ENCODE data around the gene DMD. TPM values are rescaled to one million over a fixed set of nuclear protein-coding genes. Genes with fewer than 3 reads are reported as not detected.

The DMD gene
- total RNA-seq, 2 experiments from 2014 or later = 0.20 to 0.47 TPM

DNA sequence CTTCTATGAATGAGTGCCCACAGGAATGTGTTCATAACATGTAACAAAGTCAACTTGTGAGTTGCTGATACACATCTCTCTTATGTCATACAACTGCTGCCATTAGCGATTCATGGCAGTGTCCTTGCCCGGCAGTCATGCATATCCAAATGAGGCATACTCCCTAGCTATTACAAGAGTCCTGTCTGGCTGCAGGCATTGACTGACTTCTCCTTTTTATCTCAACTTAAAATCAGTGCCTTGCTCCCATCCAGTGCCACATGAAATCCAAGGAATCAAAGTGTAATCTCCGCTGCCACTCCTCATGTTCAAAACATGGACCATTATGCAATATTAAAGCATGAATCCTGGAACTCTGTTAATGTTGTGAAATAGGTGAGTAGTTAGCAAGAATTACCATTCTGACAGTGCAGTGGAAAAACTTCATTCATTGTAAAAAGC lies 1790.6 kb downstream of the DMD start:
- Histone ChIP-seq H3K4me3 (ENCODE audit: low read length) (no peak overlapping the region), H3K36me3 (ENCODE audit: insufficient read depth, low read length) (no peaks in the 10 kb centered on the region), H3K4me1 (ENCODE audit: insufficient read depth, low read length) (no peaks in the 10 kb centered on the region), H3K27me3 (ENCODE audit: control insufficient read depth in 1 of 2, insufficient read depth in 2 of 2, low read length in 2 of 2) (no peaks in the 10 kb centered on the region), H3K27ac (ENCODE audit: low read depth in 1 of 2, low read length in 2 of 2) (no peak overlapping the region), H3K9me3 (ENCODE audit: control insufficient read depth in 1 of 2, insufficient read depth in 1 of 2, low read length in 2 of 2) (no peaks in the 10 kb centered on the region)
- DNase-seq (no peak), ATAC-seq (ENCODE audit: poor library complexity) (no peak)
- TF ChIP-seq, protein P1, sequence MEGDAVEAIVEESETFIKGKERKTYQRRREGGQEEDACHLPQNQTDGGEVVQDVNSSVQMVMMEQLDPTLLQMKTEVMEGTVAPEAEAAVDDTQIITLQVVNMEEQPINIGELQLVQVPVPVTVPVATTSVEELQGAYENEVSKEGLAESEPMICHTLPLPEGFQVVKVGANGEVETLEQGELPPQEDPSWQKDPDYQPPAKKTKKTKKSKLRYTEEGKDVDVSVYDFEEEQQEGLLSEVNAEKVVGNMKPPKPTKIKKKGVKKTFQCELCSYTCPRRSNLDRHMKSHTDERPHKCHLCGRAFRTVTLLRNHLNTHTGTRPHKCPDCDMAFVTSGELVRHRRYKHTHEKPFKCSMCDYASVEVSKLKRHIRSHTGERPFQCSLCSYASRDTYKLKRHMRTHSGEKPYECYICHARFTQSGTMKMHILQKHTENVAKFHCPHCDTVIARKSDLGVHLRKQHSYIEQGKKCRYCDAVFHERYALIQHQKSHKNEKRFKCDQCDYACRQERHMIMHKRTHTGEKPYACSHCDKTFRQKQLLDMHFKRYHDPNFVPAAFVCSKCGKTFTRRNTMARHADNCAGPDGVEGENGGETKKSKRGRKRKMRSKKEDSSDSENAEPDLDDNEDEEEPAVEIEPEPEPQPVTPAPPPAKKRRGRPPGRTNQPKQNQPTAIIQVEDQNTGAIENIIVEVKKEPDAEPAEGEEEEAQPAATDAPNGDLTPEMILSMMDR (IDR thresholded peaks at IDR 0.05) = no peak
- no peaks in the 10 kb centered on the region for H3K4me1 Mint-ChIP-seq (ENCODE audit: low read depth)
- no peaks in the 10 kb centered on the region for H3K27me3 Mint-ChIP-seq
- no peaks in the 10 kb centered on the region for H3K36me3 Mint-ChIP-seq (ENCODE audit: low read depth)
- H3K4me3 Mint-ChIP-seq = no peak overlapping the region
- intact Hi-C loops (cut with DNase I, micrococcal nuclease) = loop anchor here (10.0 kb wide), 1 partner anchor 686 kb away; no protein-coding TSS in a partner anchor
- no peak overlapping the region for H3K27ac Mint-ChIP-seq
- no peaks in the 10 kb centered on the region for H3K9me3 Mint-ChIP-seq
- CTCF ChIA-PET = no interaction called here
- POLR2A ChIA-PET = no interaction called here

DNA sequence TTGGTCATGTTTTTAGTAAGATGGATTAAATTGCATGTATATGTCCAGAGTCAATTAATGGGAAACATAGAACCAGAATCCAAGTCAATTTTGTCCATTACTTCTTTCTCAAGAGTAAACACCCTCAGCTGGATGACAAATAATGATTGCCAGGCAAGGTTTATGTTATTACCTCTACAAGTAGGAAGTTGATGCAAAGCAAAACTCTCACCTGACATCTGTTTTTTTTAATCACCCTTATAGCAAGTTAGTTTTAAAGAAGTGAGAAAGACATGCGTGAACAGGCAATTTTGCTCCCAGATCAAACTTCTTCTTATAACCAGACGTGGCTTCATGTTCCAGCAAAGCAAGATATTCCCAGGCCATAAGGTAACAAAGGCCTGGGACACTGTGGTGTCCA lies 1791.0 kb downstream of the DMD start:
- intact Hi-C loops (cut with DNase I, micrococcal nuclease) = loop anchor here (10.0 kb wide), 1 partner anchor 686 kb away; no protein-coding TSS in a partner anchor
- CTCF ChIA-PET = no interaction called here
- H3K27ac Mint-ChIP-seq = no peak overlapping the region
- H3K27ac ChIP-seq (ENCODE audit: low read depth in 1 of 2, low read length in 2 of 2) = no peak overlapping the region
- POLR2A ChIA-PET = no interaction called here
- H3K4me1 ChIP-seq (ENCODE audit: insufficient read depth, low read length) = no peaks in the 10 kb centered on the region
- ATAC-seq (ENCODE audit: poor library complexity) (no peak), DNase-seq (no peak)
- TF ChIP-seq, protein P1 (IDR thresholded peaks at IDR 0.05) = no peak
- no peaks in the 10 kb centered on the region for H3K36me3 Mint-ChIP-seq (ENCODE audit: low read depth)
- H3K27me3 Mint-ChIP-seq = no peaks in the 10 kb centered on the region
- H3K4me3 Mint-ChIP-seq = no peak overlapping the region
- no peaks in the 10 kb centered on the region for H3K4me1 Mint-ChIP-seq (ENCODE audit: low read depth)
- H3K9me3 ChIP-seq (ENCODE audit: control insufficient read depth in 1 of 2, insufficient read depth in 1 of 2, low read length in 2 of 2) = no peaks in the 10 kb centered on the region
- no peaks in the 10 kb centered on the region for H3K27me3 ChIP-seq (ENCODE audit: control insufficient read depth in 1 of 2, insufficient read depth in 2 of 2, low read length in 2 of 2)
- no peaks in the 10 kb centered on the region for H3K36me3 ChIP-seq (ENCODE audit: insufficient read depth, low read length)
- H3K9me3 Mint-ChIP-seq = no peaks in the 10 kb centered on the region
- H3K4me3 ChIP-seq (ENCODE audit: low read length) = no peak overlapping the region

- no peaks in the 10 kb centered on the region for H3K4me1 Mint-ChIP-seq (ENCODE audit: low read depth)
Measured at GRCh38 chrX:31397119-31397518, 1814.2 kb downstream of the DMD start.

More at GRCh38 chrX:31397119-31397518, 1814.2 kb downstream of the DMD start:
- Histone ChIP-seq H3K4me3 (ENCODE audit: low read length) (no peak overlapping the region), H3K27ac (ENCODE audit: low read depth in 1 of 2, low read length in 2 of 2) (no peak overlapping the region), H3K9me3 (ENCODE audit: control insufficient read depth in 1 of 2, insufficient read depth in 1 of 2, low read length in 2 of 2) (no peaks in the 10 kb centered on the region), H3K36me3 (ENCODE audit: insufficient read depth, low read length) (no peaks in the 10 kb centered on the region), H3K4me1 (ENCODE audit: insufficient read depth, low read length) (no peaks in the 10 kb centered on the region), H3K27me3 (ENCODE audit: control insufficient read depth in 1 of 2, insufficient read depth in 2 of 2, low read length in 2 of 2) (no peaks in the 10 kb centered on the region)
- ATAC-seq (ENCODE audit: poor library complexity) = no peak
- TF ChIP-seq, protein P1 (IDR thresholded peaks at IDR 0.05) = no peak
- ChIA-PET POLR2A (no interaction called here), CTCF (no interaction called here)
- Mint-ChIP-seq H3K27ac (no peak overlapping the region), H3K4me3 (no peak overlapping the region), H3K27me3 (no peaks in the 10 kb centered on the region), H3K9me3 (no peaks in the 10 kb centered on the region), H3K36me3 (ENCODE audit: low read depth) (no peaks in the 10 kb centered on the region)
- intact Hi-C loops (cut with DNase I, micrococcal nuclease) = no loop called here
- DNase-seq = no peak

Data from CD4-positive, alpha-beta T cell (primary cell).